Colonic mucosa (tissue), 4 donors: ENCODE results near the gene CRACDL. TPM values are rescaled to one million over a fixed set of nuclear protein-coding genes. Genes with fewer than 3 reads are reported as not detected.

ENCODE experiments used
- DNase-seq: peaks from one replicate; pipeline ENCODE4 v3.0.0-alpha.2; 2020
- H3K27ac ChIP-seq: fragments of 200-600 bp; one replicate; pipeline ENCODE4 v1.8.0; 2021
- H3K27me3 ChIP-seq: fragments of 200-600 bp; one replicate; pipeline ENCODE4 v1.8.0; 2021
- H3K36me3 ChIP-seq: fragments of 200-600 bp; one replicate; pipeline ENCODE4 v1.8.0; 2021
- H3K4me1 ChIP-seq: fragments of 200-600 bp; one replicate; pipeline ENCODE4 v1.8.0; 2021; ENCODE audit warnings: mild to moderate bottlenecking
- H3K4me3 ChIP-seq: fragments of 200-600 bp; one replicate; pipeline ENCODE4 v1.8.0; 2021
- H3K9ac ChIP-seq, 2 donors: one replicate each; pipeline ENCODE4 v1.7.0; 2013; ENCODE audit warnings: control low read depth in 2 of 2, low read depth in 2 of 2, low read length in 2 of 2
- H3K9me3 ChIP-seq: fragments of 200-600 bp; one replicate; pipeline ENCODE4 v1.8.0; 2021
- CTCF ChIP-seq: fragments of 200-600 bp; IDR thresholded peaks from one replicate; pipeline ENCODE4 v1.8.0; 2022; ENCODE audit warnings: antibody characterized with exemption, mild to moderate bottlenecking
- intact Hi-C: fragments of 100-400 bp; cut with DNase I; formaldehyde crosslinking; loops from one replicate; pipeline ENCODE4 v1.14.1; 2022
- total RNA-seq, 2 donors: library from RNA; stranded (reverse); fragmentation: NEBNext Ultra II Directional in 1 of 2; extraction: Animal tissue kit (Norgen Biotek cat#: 25700) in 1 of 2; gene quantifications; one replicate each; pipeline ENCODE4 v1.2.1, GENCODE V29; 2021
- donor health status: healthy.
- donor health status: DM: no; HTN: no; CAD: no.
- donor health status: DM: no; HTN: no; CAD: no.

Gene CRACDL
- total RNA-seq, 2 donors from 2014 or later = 11.5 to 22.3 TPM

GRCh38 chr2:98807221-98807620 is 128.8 kb downstream of the CRACDL start:
- DNase-seq = no peak
- Histone ChIP-seq H3K27me3 (no peaks in the 10 kb centered on the region), H3K9me3 (no peaks in the 10 kb centered on the region), H3K4me1 (no peaks in the 10 kb centered on the region), H3K9ac (no peak overlapping the region), H3K36me3 (no peaks in the 10 kb centered on the region), H3K27ac (no peak overlapping the region), H3K4me3 (no peak overlapping the region)
- intact Hi-C loops = no loop called here
- TF ChIP-seq CTCF = no peak

- Histone ChIP-seq H3K27ac (no peak overlapping the region), H3K9ac (peak overlapping the region in 1 of 2 donors; percentile 12), H3K4me1 (no peaks in the 10 kb centered on the region), H3K27me3 (no peaks in the 10 kb centered on the region), H3K9me3 (no peaks in the 10 kb centered on the region), H3K36me3 (no peaks in the 10 kb centered on the region), H3K4me3 (no peak overlapping the region)
- intact Hi-C loops = no loop called here
- TF ChIP-seq CTCF = no peak
- DNase-seq = no peak
Measured at GRCh38 chr2:98806236-98806697, 129.8 kb downstream of the CRACDL start.

GRCh38 chr2:98805412-98806171 is 130.4 kb downstream of the CRACDL start:
- Histone ChIP-seq H3K9me3 (no peaks in the 10 kb centered on the region), H3K9ac (no peak overlapping the region), H3K27me3 (no peaks in the 10 kb centered on the region), H3K27ac (peak overlapping the region; percentile 12), H3K4me3 (no peak overlapping the region), H3K36me3 (no peaks in the 10 kb centered on the region), H3K4me1 (no peaks in the 10 kb centered on the region)
- no peak for DNase-seq
- TF ChIP-seq CTCF = no peak
- intact Hi-C loops = no loop called here

- intact Hi-C loops = no loop called here
- Histone ChIP-seq H3K4me1 (no peaks in the 10 kb centered on the region), H3K27me3 (no peaks in the 10 kb centered on the region), H3K9me3 (no peaks in the 10 kb centered on the region), H3K4me3 (no peak overlapping the region), H3K27ac (no peak overlapping the region), H3K9ac (no peak overlapping the region), H3K36me3 (no peaks in the 10 kb centered on the region)
- no peak for DNase-seq
- no peak for TF ChIP-seq CTCF
Measured at GRCh38 chr2:98804736-98805135, 131.3 kb downstream of the CRACDL start.

GRCh38 chr2:98804265-98804650 is 131.8 kb downstream of the CRACDL start:
- no peak overlapping the region for H3K27ac ChIP-seq
- TF ChIP-seq CTCF = no peak
- DNase-seq = no peak

More at GRCh38 chr2:98804265-98804650, 131.8 kb downstream of the CRACDL start:
- Histone ChIP-seq H3K9ac (no peak overlapping the region), H3K27me3 (no peaks in the 10 kb centered on the region), H3K4me3 (no peak overlapping the region), H3K4me1 (no peaks in the 10 kb centered on the region), H3K9me3 (no peaks in the 10 kb centered on the region), H3K36me3 (no peaks in the 10 kb centered on the region)
- intact Hi-C loops = no loop called here
